Measurements from ENCODE around the gene KCNG3. TPM values are rescaled to one million over a fixed set of nuclear protein-coding genes. Genes with fewer than 3 reads are reported as not detected.

The KCNG3 gene
- total and polyA plus RNA-seq, 2 experiments from 2014 or later: 0.27 TPM; not detected in 1

- no peak overlapping the region for H3K4me3 ChIP-seq
- H3K27me3 ChIP-seq: no peaks in the 10 kb centered on the region
- H3K4me1 ChIP-seq (ENCODE audit: low read depth): no peaks in the 10 kb centered on the region
- no peak overlapping the region for H3K27ac ChIP-seq
- H3K36me3 ChIP-seq: no peaks in the 10 kb centered on the region
- no peak for DNase-seq (ENCODE audit: low read depth in 1 of 2, low spot score in 1 of 2)
- no peaks in the 10 kb centered on the region for H3K9me3 ChIP-seq (ENCODE audit: low read depth)
- TF ChIP-seq, protein P1, sequence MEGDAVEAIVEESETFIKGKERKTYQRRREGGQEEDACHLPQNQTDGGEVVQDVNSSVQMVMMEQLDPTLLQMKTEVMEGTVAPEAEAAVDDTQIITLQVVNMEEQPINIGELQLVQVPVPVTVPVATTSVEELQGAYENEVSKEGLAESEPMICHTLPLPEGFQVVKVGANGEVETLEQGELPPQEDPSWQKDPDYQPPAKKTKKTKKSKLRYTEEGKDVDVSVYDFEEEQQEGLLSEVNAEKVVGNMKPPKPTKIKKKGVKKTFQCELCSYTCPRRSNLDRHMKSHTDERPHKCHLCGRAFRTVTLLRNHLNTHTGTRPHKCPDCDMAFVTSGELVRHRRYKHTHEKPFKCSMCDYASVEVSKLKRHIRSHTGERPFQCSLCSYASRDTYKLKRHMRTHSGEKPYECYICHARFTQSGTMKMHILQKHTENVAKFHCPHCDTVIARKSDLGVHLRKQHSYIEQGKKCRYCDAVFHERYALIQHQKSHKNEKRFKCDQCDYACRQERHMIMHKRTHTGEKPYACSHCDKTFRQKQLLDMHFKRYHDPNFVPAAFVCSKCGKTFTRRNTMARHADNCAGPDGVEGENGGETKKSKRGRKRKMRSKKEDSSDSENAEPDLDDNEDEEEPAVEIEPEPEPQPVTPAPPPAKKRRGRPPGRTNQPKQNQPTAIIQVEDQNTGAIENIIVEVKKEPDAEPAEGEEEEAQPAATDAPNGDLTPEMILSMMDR (IDR thresholded peaks at IDR 0.05; ENCODE audit: low read depth, low read length): no peak
Measured at GRCh38 chr2:42414158-42414557, 79.6 kb downstream of the KCNG3 start.

DNA sequence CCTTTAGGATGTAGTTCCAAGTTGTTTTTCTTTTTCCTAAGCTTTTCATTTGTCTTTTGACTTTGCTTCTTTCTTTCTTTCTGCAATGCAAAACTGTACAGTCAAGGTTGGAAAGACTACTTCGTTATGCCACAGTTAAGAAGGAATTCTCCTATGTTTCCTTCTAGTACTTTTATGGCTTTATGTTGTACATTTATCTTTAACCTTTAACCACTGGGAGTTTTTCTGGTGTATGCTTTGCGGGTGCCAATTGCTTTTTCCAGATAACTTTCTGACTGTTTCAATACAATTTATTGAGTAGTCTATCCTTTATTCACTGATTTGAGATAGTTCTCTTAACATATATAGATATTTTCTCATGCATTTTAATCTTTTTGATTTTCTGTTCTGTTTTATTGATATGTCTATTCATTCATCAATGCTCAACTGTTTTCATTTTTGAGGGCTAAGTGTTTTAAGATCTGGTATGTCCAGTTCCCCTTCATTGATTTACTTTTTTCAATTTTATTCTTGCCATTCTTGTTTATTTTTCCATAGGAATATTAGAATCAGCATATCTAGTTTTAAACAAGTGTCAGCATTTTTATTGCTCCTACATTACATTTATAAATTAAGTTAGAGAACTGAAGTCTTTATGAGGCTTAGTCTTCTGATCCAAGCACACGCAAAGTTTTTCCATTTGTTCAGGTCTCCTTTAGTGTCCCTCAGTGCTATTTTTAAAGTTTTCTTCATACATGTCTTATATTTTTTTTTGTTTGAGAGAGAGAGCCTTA is 82.9 kb downstream of the KCNG3 start:
- Histone ChIP-seq H3K27me3 (no peaks in the 10 kb centered on the region), H3K4me3 (no peak overlapping the region), H3K4me1 (ENCODE audit: low read depth) (no peaks in the 10 kb centered on the region), H3K36me3 (no peaks in the 10 kb centered on the region), H3K9me3 (ENCODE audit: low read depth) (no peaks in the 10 kb centered on the region), H3K27ac (no peak overlapping the region)
- no peak for DNase-seq (ENCODE audit: low read depth in 1 of 2, low spot score in 1 of 2)
- TF ChIP-seq, protein P1 (IDR thresholded peaks at IDR 0.05; ENCODE audit: low read depth, low read length): no peak

DNA sequence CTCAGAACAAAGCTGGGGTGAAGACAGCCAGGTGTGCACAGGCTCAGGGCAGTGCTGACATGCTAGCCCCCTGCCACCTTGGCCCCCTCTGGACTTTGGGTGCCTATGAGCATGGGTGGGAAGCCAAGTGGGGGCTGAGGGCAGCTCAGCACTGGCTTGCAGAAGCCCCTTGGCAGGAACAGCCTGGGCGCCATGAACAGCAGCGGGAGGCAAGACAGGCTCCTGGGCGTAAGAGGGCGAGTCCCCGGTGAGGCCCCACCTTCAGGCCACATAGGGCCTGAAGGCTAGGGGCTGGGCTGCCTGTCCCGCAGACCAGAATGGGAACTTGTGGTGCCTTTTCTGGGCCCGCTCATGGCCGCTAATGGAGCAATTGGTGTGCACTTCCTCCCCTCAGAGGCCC is 85.8 kb downstream of the KCNG3 start:
- TF ChIP-seq, protein P1 (IDR thresholded peaks at IDR 0.05; ENCODE audit: low read depth, low read length): no peak
- Histone ChIP-seq H3K27me3 (no peaks in the 10 kb centered on the region), H3K4me1 (ENCODE audit: low read depth) (no peaks in the 10 kb centered on the region), H3K9me3 (ENCODE audit: low read depth) (no peaks in the 10 kb centered on the region), H3K36me3 (no peaks in the 10 kb centered on the region), H3K4me3 (no peak overlapping the region), H3K27ac (no peak overlapping the region)
- no peak for DNase-seq (ENCODE audit: low read depth in 1 of 2, low spot score in 1 of 2)

GRCh38 chr2:42407476-42407875 is 86.3 kb downstream of the KCNG3 start:
- Histone ChIP-seq H3K4me3 (no peak overlapping the region), H3K9me3 (ENCODE audit: low read depth) (no peaks in the 10 kb centered on the region), H3K4me1 (ENCODE audit: low read depth) (no peaks in the 10 kb centered on the region), H3K27me3 (no peaks in the 10 kb centered on the region), H3K36me3 (no peaks in the 10 kb centered on the region), H3K27ac (no peak overlapping the region)
- DNase-seq (ENCODE audit: low read depth in 1 of 2, low spot score in 1 of 2): no peak
- TF ChIP-seq, protein P1 (IDR thresholded peaks at IDR 0.05; ENCODE audit: low read depth, low read length): no peak

GRCh38 chr2:42404676-42405075 is 89.1 kb downstream of the KCNG3 start:
- no peak for DNase-seq (ENCODE audit: low read depth in 1 of 2, low spot score in 1 of 2)
- Histone ChIP-seq H3K9me3 (ENCODE audit: low read depth) (no peaks in the 10 kb centered on the region), H3K27me3 (no peaks in the 10 kb centered on the region), H3K36me3 (no peaks in the 10 kb centered on the region), H3K4me3 (no peak overlapping the region), H3K4me1 (ENCODE audit: low read depth) (no peaks in the 10 kb centered on the region), H3K27ac (no peak overlapping the region)
- TF ChIP-seq, protein P1 (IDR thresholded peaks at IDR 0.05; ENCODE audit: low read depth, low read length): no peak
